Activated CD4-positive, alpha-beta T cell treated with anti-CD3 and anti-CD28 coated beads, Interleukin-10, Interleukin-2, amounts not matched to agents 100 ng/mL and 50 ng/mL, durations not matched to agents 16 hours and 8 hours (primary cell): ENCODE measurements around the gene CHST4.
"Not testable (repeated sequence)": the region's sequence is repeated elsewhere in the genome, so short reads cannot be mapped to it uniquely, and the experiment has no call there.

Experiments used
- DNase-seq: peaks from one replicate; pipeline ENCODE4 v3.0.0-alpha.2; 2020

The CHST4 gene

DNA sequence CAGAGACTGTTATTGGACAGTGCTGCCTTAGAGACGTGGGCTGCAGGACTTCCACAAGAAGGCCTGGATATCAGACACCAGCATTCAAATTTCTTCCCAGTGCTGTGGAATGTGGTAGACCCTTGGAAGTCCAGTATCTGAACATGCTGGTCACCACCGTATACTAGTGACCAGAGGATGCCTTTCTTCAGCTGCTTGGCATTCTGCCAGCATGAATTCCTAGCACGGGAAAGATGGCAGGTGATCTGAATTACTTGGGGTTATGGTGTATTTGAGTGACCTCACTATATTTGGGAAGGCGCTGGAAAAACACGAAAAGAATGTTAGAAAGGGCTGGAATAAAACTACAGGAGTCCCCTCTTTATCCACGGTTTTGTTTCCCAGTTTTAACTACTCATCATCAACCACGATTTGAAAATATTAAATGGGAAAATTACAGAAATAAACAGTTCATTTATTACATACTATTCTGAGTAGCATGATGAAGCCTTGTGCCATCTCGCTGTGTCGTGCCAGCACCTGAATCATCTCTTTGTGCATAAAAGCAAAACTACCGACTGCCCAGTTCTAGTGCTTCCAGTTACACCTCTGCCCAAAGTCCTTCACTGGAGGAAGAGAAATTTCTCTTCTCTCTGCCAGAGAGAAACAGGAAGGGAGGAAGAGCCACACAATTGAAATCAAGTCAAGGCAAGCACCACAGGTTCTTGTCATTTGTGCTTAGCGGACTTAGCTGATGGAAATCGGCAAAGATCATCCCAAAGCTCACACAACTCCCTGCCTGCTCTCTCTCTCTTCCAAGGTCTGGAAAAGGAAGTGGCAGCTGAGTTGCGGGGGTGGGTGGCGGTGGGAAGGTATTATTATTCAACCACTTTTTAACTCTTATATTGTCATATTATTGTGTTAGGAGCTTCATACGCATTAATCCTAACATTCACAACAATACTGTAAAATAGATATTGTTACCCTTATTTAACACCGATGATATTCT lies 1.4 kb upstream of the CHST4 start:
- no peak for DNase-seq

DNA sequence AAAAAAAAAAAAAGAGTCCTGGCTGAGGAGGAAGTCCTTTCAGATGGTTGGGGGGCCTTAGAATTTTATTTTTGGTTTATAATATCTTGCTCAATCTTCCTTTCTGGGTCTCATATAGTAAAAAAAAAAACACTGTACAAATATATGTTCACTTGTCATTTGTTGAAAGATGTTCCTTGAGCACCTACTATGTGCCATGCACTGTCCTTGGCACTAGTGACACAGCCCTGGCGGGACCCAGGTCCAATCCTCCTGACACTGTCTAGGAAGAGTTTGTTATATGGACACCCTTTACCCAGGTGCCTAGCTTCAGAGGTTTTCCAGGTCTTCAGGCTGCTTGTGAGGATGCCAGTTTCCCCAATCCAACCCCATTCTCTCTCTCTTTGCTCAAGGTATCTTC lies 2.0 kb downstream of the CHST4 start:
- DNase-seq = no peak

DNA sequence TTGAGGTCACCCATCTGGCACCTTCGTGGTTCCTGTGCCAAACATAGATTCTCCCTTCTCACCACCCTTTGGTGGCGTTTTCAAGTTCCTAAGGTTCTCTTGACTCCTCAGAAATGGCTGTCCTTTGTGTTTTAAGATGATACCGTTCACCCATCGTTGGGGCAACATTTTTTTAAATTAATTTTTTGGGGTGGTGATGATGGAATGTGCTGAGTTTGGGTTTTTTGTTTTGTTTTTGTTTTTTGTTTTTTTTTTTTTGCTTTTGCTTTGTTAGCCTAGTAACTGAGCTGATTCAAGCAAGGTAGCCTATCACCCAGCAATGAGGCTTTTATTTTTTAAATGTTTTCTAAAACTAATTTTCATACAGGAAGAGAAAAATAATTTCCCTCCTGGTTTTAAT lies 2.6 kb downstream of the CHST4 start:
- DNase-seq = no peak

DNA sequence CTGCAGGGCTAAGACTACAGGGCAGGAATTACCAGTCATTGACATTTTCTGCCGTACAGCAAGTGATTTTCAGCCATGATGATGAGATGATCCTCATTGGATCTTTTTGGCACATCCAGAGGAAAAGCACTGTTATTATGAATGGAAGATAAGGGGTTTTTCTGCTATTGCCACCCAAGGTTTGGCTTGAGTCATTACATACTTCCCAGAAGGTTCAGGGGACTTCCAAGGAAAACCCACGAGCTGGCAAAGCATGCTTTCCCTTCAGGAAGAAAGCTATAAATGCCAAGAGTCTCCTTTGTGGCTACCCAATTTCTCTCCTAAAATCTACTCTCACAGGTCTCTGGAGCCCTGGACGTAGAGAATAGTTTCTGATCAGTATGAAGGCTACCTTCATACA lies 6.1 kb downstream of the CHST4 start:
- no peak for DNase-seq

DNA sequence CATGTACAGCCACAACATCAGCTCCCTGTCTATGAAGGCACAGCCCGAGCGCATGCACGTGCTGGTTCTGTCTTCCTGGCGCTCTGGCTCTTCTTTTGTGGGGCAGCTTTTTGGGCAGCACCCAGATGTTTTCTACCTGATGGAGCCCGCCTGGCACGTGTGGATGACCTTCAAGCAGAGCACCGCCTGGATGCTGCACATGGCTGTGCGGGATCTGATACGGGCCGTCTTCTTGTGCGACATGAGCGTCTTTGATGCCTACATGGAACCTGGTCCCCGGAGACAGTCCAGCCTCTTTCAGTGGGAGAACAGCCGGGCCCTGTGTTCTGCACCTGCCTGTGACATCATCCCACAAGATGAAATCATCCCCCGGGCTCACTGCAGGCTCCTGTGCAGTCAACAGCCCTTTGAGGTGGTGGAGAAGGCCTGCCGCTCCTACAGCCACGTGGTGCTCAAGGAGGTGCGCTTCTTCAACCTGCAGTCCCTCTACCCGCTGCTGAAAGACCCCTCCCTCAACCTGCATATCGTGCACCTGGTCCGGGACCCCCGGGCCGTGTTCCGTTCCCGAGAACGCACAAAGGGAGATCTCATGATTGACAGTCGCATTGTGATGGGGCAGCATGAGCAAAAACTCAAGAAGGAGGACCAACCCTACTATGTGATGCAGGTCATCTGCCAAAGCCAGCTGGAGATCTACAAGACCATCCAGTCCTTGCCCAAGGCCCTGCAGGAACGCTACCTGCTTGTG lies 10.7 kb downstream of the CHST4 start:
- no peak for DNase-seq

DNA sequence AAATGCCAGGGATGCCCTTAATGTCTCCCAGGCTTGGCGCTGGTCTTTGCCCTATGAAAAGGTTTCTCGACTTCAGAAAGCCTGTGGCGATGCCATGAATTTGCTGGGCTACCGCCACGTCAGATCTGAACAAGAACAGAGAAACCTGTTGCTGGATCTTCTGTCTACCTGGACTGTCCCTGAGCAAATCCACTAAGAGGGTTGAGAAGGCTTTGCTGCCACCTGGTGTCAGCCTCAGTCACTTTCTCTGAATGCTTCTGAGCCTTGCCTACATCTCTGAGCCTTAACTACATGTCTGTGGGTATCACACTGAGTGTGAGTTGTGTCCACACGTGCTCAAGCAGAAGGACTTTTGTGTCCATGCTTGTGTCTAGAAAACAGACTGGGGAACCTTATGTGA lies 11.4 kb downstream of the CHST4 start:
- peak; percentile 39 for DNase-seq

DNA sequence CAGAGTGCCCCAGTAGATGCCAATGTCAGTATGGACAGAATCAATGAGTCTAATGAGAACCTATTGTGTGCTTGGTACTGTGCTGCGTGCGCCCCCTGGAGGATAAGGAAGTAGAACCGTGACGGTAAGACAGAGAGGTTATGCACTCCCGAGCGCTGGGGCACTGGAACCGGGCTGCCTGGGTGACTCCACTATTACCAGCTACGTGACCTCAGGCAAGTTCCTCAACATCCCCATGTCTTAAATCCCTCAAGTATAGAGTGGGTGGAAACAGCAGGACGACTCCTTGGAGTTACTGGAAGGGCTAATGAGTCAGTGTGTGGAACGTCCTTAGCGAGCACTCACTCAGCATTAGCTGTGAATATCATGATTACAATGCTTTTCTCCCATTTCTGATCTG lies 16.2 kb downstream of the CHST4 start:
- peak; percentile 74 for DNase-seq

DNA sequence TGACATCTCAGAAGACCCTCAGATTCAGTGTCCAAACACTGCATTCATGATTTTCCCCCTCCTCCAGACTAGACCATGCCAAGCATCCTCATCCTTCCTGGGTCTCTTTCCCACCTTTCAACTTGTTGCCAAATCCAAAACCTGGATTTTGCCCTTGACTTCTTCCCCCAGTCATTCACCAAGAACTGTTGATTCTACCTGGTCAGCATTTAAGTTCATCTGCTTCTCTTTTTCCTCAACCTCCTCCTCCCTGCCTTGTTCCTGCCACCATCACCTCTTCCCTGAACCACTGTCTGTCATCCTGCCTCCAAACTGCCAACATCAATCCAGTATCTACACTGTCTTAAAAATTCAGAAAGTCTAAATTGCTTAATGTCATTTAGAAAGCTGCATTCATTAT lies 20.9 kb downstream of the CHST4 start:
- no peak for DNase-seq

DNA sequence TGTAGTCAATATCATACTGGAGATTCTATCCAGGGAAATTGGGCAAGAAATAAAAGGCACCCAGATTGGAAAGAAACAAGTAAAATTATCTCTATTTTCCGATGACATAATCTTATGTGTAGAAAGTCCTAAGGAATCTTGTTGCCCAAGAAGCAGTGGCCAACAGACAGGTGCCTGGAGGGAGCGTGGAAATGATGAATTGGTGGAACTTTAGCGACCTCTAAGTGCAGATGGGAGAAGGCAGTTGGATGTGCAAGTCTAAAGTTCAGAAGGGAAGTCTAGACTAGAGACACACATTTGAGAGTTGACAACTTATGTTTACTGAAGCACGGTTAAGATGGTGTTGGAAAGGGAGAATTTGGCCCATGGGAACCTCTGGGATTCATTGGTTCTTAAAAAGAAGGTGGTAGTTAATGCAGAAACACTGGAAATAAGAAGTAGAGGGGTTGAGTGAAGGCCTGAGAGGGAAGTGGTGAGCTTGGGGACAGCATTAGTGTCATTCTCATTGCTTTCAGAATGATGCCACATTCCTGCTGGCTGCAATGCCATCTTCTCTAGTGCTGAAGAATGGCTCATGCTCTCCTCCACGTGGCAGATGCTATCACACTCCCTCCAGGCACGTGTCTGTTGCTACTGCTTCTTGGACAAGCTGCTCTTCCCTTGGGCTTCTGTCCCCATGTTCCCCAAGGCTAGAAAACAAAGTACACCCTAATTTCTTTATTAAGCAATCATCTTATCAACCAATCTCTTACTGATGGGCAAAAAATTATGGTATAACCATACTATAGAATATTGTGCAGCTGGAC lies 26.7 kb downstream of the CHST4 start:
- no peak for DNase-seq

DNA sequence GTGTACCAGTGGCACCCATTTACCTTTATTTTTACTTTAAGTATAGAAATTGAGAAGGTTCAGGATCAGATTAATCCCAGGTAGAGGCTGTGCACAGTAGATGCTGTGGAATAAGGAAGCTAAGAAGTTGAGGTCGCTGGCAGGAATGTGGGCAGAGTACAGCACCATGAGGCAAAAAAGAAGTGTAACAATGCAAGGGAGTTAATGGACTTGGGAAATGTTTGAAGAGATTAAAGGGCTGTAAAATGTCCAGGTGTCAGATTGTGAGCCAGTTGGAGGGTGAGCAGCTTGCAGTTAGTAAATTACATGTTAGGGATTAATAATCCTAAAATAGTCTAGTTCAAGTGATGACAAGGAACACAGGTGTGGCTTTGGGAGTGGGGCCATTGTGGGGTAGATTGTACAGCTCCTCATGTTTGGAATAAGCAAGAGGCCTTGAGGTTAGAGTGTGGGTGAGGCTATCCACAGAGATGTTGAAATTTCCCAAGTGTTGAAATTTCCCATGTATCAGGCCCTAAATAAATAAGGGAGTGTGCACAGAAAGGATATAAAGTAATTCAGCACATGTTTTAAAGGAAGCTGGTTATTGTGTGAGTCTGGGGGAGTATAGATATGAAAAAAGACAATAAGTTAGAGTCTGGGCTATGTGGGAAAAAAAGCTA lies 29.1 kb downstream of the CHST4 start:
- DNase-seq = no peak

DNA sequence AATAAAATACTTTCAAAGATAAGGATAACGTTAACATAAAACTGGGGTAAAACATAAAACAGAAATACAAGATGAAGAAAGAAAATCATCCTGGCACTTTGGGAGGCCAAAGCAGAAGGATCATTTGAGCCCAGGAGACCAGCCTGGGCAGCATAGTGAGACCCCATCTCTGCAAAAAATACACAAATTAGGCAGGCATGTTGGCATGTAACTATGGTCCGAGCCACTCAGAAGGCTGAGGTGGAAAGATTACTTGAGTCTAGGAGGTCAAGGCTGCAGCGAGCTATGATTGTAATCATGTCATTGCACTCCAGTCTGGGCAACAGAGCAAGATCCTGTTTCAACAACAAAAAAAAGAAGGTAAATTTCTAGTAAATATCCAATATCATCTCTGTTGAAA lies 31.1 kb downstream of the CHST4 start:
- no peak for DNase-seq

DNA sequence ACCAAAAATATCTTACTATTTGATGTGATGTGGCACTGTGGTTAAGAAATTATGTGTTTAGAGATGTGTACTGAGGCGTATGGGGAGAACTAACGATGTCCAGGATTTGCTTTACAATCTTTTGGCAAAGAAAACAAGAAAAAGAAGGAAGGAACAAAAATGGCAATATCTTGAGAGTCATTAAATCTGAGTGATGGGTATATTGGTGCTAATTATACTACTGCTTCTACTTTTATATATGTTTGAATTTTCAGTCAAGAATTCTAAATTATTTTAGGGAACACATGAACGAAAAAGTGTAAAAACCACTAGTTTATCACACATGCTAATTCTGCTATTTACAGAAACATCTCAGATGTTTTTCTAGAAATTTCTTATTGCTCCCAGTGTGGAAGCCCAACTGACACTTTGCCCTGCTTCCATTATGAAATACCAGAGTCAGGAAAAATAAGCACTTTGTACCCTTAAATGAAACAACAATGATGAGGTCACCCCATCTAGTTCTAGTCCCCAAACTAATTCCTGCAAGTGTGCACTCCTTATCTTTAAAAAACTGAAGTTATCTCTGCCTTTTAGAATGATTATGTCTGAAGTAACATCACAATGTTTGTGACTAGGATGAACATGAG lies 31.8 kb downstream of the CHST4 start:
- no peak for DNase-seq

DNA sequence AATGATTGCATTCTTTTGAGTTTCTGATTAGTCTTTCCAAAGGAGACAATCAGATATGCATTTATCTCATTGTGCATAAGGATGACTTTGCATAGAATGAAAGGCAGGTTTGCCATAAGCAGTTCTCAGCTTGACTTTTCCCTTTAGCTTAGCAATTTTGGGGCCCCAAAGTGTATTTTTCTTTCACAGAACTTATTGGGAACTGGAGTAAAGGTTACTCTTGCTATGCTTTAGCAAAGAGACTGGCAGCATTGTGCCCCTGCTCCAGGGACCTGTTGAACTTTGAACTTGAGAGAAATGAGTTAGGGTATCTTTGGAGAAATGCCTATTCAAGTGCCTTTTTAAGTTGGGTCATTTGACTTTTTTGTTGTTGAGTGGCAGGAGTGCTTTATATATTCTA lies 33.6 kb downstream of the CHST4 start:
- no peak for DNase-seq

DNA sequence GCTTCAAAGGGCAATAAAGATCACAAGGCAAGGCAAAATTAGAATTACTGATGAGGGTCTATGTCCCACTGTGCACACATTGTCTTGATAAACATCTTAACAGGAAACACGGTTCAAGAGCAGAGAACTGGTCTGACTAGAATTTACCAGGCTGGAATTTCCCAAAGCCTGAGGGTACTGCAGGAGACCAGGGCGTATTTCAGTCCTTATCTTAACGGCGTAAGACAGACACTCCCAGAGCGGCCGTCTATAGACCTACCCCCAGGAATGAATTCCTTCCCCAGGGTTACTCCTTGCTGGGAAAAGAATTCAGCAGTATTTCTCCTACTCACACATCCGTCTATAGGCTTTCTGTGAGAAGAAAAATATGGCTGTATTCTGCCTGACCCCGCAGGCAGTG lies 35.7 kb downstream of the CHST4 start:
- DNase-seq = not testable (repeated sequence)

DNA sequence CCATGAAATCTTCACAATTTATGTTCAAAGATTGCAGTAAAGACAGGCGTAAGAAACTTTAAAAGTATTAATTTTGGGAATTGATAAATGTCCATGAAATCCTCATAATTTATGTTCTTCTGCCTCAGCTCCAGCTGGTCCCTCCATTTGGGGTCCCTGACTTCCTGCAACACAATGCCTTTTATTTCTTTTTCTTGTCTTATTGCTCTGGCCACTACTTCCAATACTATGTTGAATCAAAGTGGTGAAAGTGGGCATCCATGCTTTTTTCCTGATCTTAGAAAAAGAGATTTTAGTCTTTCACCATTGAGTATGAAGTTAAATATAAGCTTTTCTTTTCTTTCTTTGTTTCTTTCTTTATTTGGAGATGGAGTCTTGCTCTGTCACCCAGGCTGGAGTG lies 36.3 kb downstream of the CHST4 start:
- DNase-seq = no peak

DNA sequence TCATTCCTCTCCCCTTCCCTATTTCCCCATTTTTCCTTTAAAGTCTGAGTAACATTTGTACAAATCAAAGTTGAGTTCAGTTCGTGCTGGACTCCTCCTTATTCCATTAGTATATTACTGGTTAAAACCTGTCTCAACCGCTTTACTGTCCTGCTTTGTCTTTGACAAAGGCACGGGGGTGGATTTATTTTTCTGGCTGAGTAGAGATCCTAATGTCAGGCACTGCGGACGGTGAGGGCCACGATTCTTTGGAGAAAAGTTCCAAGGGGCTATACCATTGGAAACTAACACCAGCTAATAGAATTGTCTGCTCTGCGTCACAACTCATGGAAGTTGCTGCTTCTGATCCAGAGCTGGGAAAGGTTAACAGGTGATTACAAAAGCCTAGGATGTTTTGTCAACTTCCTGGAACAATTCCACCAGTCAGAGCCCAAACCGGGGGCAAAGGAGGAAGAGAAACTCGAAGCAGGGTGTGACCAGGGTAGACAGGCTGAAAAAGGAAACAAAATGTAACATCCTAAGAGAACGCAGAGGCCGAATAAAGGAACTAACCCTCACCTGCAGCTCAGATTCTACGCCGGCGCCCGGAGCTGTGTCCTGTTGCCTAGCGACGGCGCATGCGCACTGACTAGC lies 38.2 kb downstream of the CHST4 start:
- DNase-seq = no peak

DNA sequence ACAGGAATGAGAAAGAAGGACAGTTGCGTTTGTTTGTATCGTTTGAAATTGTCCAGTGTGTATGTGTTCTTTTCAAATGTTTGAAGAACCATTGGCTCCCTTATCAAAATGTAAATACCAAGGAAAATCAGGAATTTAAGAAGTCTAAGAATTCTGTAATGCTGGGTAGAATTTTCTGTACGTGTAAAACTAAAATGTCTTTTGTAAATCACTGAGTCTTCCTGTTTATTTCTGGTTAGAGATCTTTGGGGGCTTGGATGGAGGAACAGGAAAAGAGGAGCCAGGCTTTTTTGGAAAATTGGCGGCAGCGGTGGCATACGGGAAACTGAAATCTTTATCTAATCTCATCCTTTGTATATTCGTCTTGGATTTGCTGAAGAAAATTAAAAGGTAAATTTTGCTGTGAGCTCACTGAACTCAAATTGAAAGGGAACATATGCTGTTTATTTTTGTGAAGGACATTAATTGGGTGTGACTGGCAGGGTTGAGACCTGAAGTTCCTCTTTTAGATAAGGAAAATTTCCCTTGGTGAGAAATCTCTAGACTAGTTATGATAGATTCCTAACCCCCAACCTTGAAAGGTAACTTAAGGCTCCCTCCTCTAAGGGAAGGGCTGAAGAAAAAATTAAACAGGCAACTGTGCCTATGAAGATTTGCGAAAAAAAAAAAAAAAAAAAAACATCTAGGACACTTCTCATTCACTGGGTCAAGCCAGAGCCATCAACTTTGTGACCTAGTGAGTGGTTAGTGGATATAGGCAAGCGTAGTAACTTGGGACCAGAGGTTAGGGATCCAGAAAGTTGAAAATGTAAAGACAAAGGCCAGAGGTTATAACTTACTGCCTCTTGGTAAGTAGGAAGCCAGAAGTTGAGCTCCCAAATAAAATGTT lies 39.8 kb downstream of the CHST4 start:
- no peak for DNase-seq

DNA sequence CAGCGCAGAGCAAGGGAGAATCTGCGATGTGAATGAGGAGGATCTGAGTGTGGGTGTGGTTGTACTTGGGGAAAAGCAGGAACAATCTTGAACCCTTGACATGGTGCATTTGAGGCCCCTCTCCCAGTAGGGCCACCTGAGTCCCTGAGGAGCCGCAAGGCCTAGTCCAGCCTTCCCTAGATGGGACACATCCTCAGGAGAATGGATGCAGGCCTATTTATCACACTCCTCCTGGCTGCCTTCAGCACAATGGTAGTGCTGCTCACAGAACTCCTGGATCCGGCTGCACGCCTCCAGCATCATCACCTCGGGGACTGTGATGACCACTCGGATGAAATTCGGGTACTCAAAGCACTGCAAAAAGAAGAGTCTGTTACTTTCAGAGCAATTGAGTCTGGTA lies 41.7 kb downstream of the CHST4 start:
- DNase-seq = no peak

DNA sequence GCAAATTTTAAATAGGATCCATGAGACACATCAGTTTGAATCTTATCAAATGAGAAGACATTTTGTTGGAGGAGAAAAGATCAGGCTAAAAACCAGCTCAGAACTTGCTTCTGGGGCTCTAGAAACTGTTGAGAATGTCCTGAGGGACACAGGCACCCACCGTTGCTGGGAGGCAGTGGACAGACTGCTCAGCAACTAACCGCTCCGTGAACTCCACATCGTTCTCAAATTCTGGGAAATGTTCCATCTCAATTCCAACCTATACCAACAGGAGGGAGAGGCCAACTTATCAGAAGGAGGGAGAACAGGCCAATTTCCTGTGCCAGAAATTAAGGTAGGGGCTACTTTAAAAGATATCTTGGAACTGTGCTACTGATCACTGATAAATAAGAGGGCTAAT lies 42.3 kb downstream of the CHST4 start:
- no peak for DNase-seq

DNA sequence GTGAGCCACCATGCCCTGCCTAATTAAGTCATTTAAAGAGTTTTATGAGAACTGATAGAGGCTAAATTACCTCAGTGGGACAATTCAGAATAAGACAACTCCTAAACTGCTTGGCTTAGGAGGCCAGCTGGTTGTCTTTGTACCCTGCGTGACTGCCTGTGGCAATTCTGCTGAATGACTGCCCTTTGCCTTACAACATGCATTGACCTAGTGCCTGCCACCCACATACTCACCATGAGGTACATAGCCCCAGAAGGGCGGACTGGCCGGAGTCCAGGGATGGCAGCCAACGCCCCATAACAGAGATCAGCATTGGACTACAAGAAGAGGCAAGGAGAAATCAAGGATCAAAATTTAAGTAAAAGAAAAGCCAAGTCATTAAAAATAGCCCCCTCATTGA lies 43.4 kb downstream of the CHST4 start:
- DNase-seq = no peak

DNA sequence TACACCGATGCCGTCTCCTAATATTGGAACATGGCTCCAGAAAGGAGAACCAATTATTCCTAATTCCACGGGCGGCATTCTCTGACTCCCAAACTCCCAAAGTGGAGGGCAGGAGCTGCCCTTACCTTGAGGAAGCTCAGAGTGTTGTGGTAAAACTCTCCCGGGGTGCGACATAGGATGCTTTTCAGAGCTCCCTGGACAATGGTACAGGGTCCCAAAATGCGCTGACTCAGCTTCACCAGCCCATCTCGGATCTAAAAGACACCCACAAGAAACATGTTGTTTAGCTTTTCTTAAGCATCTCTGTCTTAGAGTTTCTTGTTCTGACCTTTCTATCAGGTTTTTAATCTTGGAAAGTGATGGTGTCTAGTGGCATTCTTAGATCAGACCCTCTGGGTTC lies 43.9 kb downstream of the CHST4 start:
- no peak for DNase-seq
